GM21825 (cell line): ENCODE results near the gene ST6GALNAC6.
A peak's percentile ranks its signal among the peaks of the same experiment; 100 is the strongest.

Source experiments
- ATAC-seq: cut with Tn5 transposase; IDR thresholded peaks from one replicate; pipeline ENCODE4 v1.9.1; 2021; ENCODE audit warnings: mild to moderate bottlenecking, moderate library complexity; ENCODE audit not compliant: unreplicated experiment

Gene ST6GALNAC6

GRCh38 chr9:127934248-127934647, 34.8 kb upstream of the ST6GALNAC6 start:
- no peak for ATAC-seq

- no peak for ATAC-seq
Observed at GRCh38 chr9:127931092-127931881, 31.9 kb upstream of the ST6GALNAC6 start.

GRCh38 chr9:127930231-127931091, 31.1 kb upstream of the ST6GALNAC6 start, which contains the start of gene PIP5KL1:
Gene PIP5KL1 (minus strand): TSS chr9:127930777. CDS start chr9:127930752, 25 bp downstream.
- peak; percentile 65 for ATAC-seq

- no peak for ATAC-seq
Observed at GRCh38 chr9:127929625-127929979, 30.2 kb upstream of the ST6GALNAC6 start.

GRCh38 chr9:127928676-127929624, 29.5 kb upstream of the ST6GALNAC6 start:
- ATAC-seq: no peak

- no peak for ATAC-seq
Observed at GRCh38 chr9:127927988-127928675, 28.7 kb upstream of the ST6GALNAC6 start.

GRCh38 chr9:127927201-127927987, 28.0 kb upstream of the ST6GALNAC6 start:
- no peak for ATAC-seq

GRCh38 chr9:127926906-127927200, 27.4 kb upstream of the ST6GALNAC6 start:
- no peak for ATAC-seq

- ATAC-seq: no peak
Observed at GRCh38 chr9:127925959-127926905, 26.8 kb upstream of the ST6GALNAC6 start.

GRCh38 chr9:127924736-127925444, 25.5 kb upstream of the ST6GALNAC6 start:
- no peak for ATAC-seq

- no peak for ATAC-seq
Observed at GRCh38 chr9:127923771-127924170, 24.4 kb upstream of the ST6GALNAC6 start.

GRCh38 chr9:127923046-127923445, 23.6 kb upstream of the ST6GALNAC6 start:
- no peak for ATAC-seq

GRCh38 chr9:127921557-127922120, 22.2 kb upstream of the ST6GALNAC6 start:
- no peak for ATAC-seq

GRCh38 chr9:127920794-127921193, 21.4 kb upstream of the ST6GALNAC6 start:
- ATAC-seq: no peak

GRCh38 chr9:127919253-127919815, 19.9 kb upstream of the ST6GALNAC6 start:
- ATAC-seq: no peak

- ATAC-seq: no peak
Observed at GRCh38 chr9:127918183-127919107, 19.0 kb upstream of the ST6GALNAC6 start.
